HepG2 (cell line): ENCODE measurements around the gene RASAL3. TPM values are rescaled to one million over a fixed set of nuclear protein-coding genes. Genes with fewer than 3 reads are reported as not detected.
A peak's percentile ranks its signal among the peaks of the same experiment; 100 is the strongest.

Experiments used
- ARID5B ChIP-seq: IDR thresholded peaks from 2 replicates; pipeline ENCODE4 v1.4.0; 2020; ENCODE audit warnings: mild to moderate bottlenecking, missing genetic modification reagents
- GPBP1L1 ChIP-seq: sonication (generic); formaldehyde crosslinking; IDR thresholded peaks from 2 replicates; pipeline ENCODE4 v1.5.0; 2020; ENCODE audit warnings: mild to moderate bottlenecking, missing genetic modification reagents
- RERE ChIP-seq: IDR thresholded peaks from 2 replicates; pipeline ENCODE4 v1.6.1; 2016; ENCODE audit warnings: low read depth, missing genetic modification reagents, missing compliant biosample characterization
- ZFP37 ChIP-seq: sonication (generic); formaldehyde crosslinking; IDR thresholded peaks from 2 replicates; pipeline ENCODE4 v1.4.0; 2020; ENCODE audit warnings: missing genetic modification reagents, borderline replicate concordance
- ZFX ChIP-seq: sonication (generic); formaldehyde crosslinking; IDR thresholded peaks from 2 replicates; pipeline ENCODE4 v1.4.0; 2020; ENCODE audit warnings: mild to moderate bottlenecking, low read depth, missing genetic modification reagents, moderate library complexity
- ZNF282 ChIP-seq: fragments of 450-650 bp; IDR thresholded peaks from 2 replicates; pipeline ENCODE4 v1.6.1; 2018; ENCODE audit not compliant: partially characterized antibody
- ZNF550 ChIP-seq: sonication (generic); formaldehyde crosslinking; IDR thresholded peaks from 2 replicates; pipeline ENCODE4 v1.4.0; 2020; ENCODE audit warnings: mild to moderate bottlenecking, missing genetic modification reagents, borderline replicate concordance
- polyA plus RNA-seq, 8 experiments: library from polyadenylated mRNA; depleted of rRNA in 3 of 8; stranded (reverse) in 7 of 8; unstranded in 1 of 8; fragments of >200 nt; fragmentation: Illumina TruSeq in 4 of 8; extraction: Trizol in 4 of 8; gene quantifications; 2 replicates each; pipeline versions ENCODE4 v1.2.1 to v1.2.3, GENCODE V29; 2011 to 2016; ENCODE audit warnings: low read depth in 4 of 8, missing spikeins in 1 of 8, mixed read lengths in 1 of 8; ENCODE audit not compliant: insufficient read depth in 1 of 8
- total RNA-seq, 5 experiments: library from RNA; depleted of rRNA; stranded (reverse); fragments of >200 nt; fragmentation: Illumina TruSeq; extraction: Trizol; gene quantifications; 2 replicates each; pipeline ENCODE4 v1.2.3, GENCODE V29; 2016; ENCODE audit warnings: low read depth in 1 of 5
- TF ChIP-seq, protein P1 (sequence below): sonication (generic); formaldehyde crosslinking; IDR thresholded peaks from 2 replicates; pipeline ENCODE4 v1.4.0; 2020; ENCODE audit warnings: missing genetic modification reagents
- TF ChIP-seq, protein P2 (sequence below): sonication (generic); formaldehyde crosslinking; IDR thresholded peaks from 2 replicates; pipeline ENCODE4 v1.4.0; 2020; ENCODE audit warnings: mild to moderate bottlenecking, missing genetic modification reagents

Gene RASAL3
- total and polyA plus RNA-seq, 2 of the 13 experiments (the other 11 are each of a cell fraction or from before 2014, with no cell fraction given): not detected

GRCh38 chr19:15468675-15469512 lies 4.5 kb upstream of the RASAL3 start (continued):
- TF ChIP-seq GPBP1L1 (CRISPR knock-in tag): no peak
- TF ChIP-seq, protein P1, sequence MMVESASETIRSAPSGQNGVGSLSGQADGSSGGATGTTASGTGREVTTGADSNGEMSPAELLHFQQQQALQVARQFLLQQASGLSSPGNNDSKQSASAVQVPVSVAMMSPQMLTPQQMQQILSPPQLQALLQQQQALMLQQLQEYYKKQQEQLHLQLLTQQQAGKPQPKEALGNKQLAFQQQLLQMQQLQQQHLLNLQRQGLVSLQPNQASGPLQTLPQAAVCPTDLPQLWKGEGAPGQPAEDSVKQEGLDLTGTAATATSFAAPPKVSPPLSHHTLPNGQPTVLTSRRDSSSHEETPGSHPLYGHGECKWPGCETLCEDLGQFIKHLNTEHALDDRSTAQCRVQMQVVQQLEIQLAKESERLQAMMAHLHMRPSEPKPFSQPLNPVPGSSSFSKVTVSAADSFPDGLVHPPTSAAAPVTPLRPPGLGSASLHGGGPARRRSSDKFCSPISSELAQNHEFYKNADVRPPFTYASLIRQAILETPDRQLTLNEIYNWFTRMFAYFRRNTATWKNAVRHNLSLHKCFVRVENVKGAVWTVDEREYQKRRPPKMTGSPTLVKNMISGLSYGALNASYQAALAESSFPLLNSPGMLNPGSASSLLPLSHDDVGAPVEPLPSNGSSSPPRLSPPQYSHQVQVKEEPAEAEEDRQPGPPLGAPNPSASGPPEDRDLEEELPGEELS: peak; percentile 18; the same call in 1 of the 2 replicates
- TF ChIP-seq RERE (CRISPR knock-in tag): no peak
- TF ChIP-seq ZFP37 (CRISPR knock-in tag): no peak
- TF ChIP-seq, protein P2, sequence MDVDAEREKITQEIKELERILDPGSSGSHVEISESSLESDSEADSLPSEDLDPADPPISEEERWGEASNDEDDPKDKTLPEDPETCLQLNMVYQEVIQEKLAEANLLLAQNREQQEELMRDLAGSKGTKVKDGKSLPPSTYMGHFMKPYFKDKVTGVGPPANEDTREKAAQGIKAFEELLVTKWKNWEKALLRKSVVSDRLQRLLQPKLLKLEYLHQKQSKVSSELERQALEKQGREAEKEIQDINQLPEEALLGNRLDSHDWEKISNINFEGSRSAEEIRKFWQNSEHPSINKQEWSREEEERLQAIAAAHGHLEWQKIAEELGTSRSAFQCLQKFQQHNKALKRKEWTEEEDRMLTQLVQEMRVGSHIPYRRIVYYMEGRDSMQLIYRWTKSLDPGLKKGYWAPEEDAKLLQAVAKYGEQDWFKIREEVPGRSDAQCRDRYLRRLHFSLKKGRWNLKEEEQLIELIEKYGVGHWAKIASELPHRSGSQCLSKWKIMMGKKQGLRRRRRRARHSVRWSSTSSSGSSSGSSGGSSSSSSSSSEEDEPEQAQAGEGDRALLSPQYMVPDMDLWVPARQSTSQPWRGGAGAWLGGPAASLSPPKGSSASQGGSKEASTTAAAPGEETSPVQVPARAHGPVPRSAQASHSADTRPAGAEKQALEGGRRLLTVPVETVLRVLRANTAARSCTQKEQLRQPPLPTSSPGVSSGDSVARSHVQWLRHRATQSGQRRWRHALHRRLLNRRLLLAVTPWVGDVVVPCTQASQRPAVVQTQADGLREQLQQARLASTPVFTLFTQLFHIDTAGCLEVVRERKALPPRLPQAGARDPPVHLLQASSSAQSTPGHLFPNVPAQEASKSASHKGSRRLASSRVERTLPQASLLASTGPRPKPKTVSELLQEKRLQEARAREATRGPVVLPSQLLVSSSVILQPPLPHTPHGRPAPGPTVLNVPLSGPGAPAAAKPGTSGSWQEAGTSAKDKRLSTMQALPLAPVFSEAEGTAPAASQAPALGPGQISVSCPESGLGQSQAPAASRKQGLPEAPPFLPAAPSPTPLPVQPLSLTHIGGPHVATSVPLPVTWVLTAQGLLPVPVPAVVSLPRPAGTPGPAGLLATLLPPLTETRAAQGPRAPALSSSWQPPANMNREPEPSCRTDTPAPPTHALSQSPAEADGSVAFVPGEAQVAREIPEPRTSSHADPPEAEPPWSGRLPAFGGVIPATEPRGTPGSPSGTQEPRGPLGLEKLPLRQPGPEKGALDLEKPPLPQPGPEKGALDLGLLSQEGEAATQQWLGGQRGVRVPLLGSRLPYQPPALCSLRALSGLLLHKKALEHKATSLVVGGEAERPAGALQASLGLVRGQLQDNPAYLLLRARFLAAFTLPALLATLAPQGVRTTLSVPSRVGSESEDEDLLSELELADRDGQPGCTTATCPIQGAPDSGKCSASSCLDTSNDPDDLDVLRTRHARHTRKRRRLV: no peak
- TF ChIP-seq ZNF550: no peak
- TF ChIP-seq ZNF282: no peak
- TF ChIP-seq ZFX: 0 out of 2 replicates have a peak, but pooled peaks have one; percentile 18
- TF ChIP-seq ARID5B (CRISPR knock-in tag): peak; percentile 62
